HG02870 (cell line): ENCODE results near the gene BCL6B.
"Not testable (repeated sequence)": the region's sequence is repeated elsewhere in the genome, so short reads cannot be mapped to it uniquely, and the experiment has no call there.

Source experiments
- ATAC-seq: cut with Tn5 transposase; IDR thresholded peaks from one replicate; pipeline ENCODE4 v1.9.1; 2021; ENCODE audit warnings: mild to moderate bottlenecking, moderate library complexity; ENCODE audit not compliant: unreplicated experiment

BCL6B gene

GRCh38 chr17:7026471-7027115, 3.7 kb downstream of the BCL6B start:
- no peak for ATAC-seq

- no peak for ATAC-seq
Measured at GRCh38 chr17:7027335-7027734, 4.5 kb downstream of the BCL6B start.

GRCh38 chr17:7029096-7029495, 6.2 kb downstream of the BCL6B start:
- no peak for ATAC-seq

GRCh38 chr17:7029659-7030058, 6.8 kb downstream of the BCL6B start:
- ATAC-seq, result no peak

- ATAC-seq, result peak; percentile 7
Measured at GRCh38 chr17:7034955-7035590, 12.2 kb downstream of the BCL6B start.

GRCh38 chr17:7035591-7036368, 12.9 kb downstream of the BCL6B start, which contains the start of gene SLC16A13:
TSS of gene SLC16A13 (plus strand) at chr17:7036015. CDS start at chr17:7036383, 368 bp downstream.
- ATAC-seq, result peak; percentile 93

- ATAC-seq, result no peak
Measured at GRCh38 chr17:7038025-7038862, 15.4 kb downstream of the BCL6B start.

- no peak for ATAC-seq
Measured at GRCh38 chr17:7039832-7040231, 17.0 kb downstream of the BCL6B start.

GRCh38 chr17:7041607-7042500, 19.0 kb downstream of the BCL6B start:
- no peak for ATAC-seq

GRCh38 chr17:7042501-7043181, 19.8 kb downstream of the BCL6B start:
- ATAC-seq, result no peak

GRCh38 chr17:7043182-7043496, 20.3 kb downstream of the BCL6B start:
- no peak for ATAC-seq

- ATAC-seq, result no peak
Measured at GRCh38 chr17:7043497-7044198, 20.8 kb downstream of the BCL6B start, which contains the start of gene SLC16A11. TSS of gene SLC16A11 (minus strand) at chr17:7044092. CDS start at chr17:7043513, 579 bp downstream.

- no peak for ATAC-seq
Measured at GRCh38 chr17:7045492-7046126, 22.8 kb downstream of the BCL6B start.

GRCh38 chr17:7046127-7046724, 23.4 kb downstream of the BCL6B start:
- ATAC-seq, result no peak

GRCh38 chr17:7046725-7047397, 24.0 kb downstream of the BCL6B start:
- ATAC-seq, result not testable (repeated sequence)

- ATAC-seq, result no peak
Measured at GRCh38 chr17:7047566-7047965, 24.7 kb downstream of the BCL6B start.

- no peak for ATAC-seq
Measured at GRCh38 chr17:7048968-7049367, 26.1 kb downstream of the BCL6B start.
